ENCODE results near the gene ETS1. TPM values are rescaled to one million over a fixed set of nuclear protein-coding genes. Genes with fewer than 3 reads are reported as not detected.

ETS1 gene
- polyA plus RNA-seq, 1 donor (not counting 4 experiments of a cell fraction or from before 2014, with no cell fraction given), result 41.0 TPM

DNA sequence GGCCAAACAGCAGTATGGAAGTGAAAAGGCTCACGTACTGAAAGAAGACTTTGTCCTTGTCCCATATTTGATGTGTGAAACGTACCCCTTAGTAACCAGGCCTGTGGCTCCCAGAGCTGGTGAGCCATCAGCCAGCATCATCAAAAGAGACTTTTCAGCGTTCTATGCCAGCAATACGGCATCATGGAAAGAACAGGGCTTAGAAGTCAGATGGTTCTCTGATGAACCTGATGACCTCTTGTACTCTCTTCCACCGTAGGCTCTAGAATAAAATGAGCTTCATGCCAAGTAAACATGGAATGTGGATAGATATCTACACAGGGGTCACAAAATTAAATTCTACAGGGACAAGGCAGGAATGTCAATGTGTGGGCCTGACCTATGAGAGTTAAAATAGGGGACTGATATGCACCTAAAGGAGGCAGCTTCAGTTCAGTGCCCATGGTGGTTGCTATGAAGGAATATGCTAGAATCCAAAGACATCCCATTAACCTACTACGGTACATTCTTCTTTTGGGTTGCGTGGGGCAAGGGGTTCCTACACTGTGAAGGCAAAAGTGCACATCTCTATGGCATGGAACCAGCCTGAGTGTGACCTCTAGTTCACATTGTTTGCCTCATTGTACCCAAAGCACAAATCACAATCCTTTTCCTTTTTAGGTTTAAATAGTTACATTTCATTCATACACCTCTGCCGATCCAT is 130.6 kb downstream of the ETS1 start:
- peaks cover 12 to 18% of the 10 kb centered on the region in 2 experiments for H3K36me3 ChIP-seq (ENCODE audit: control insufficient read depth in 2 of 2, extremely low read depth in 1 of 2, insufficient read depth in 2 of 2, low read length in 2 of 2)

DNA sequence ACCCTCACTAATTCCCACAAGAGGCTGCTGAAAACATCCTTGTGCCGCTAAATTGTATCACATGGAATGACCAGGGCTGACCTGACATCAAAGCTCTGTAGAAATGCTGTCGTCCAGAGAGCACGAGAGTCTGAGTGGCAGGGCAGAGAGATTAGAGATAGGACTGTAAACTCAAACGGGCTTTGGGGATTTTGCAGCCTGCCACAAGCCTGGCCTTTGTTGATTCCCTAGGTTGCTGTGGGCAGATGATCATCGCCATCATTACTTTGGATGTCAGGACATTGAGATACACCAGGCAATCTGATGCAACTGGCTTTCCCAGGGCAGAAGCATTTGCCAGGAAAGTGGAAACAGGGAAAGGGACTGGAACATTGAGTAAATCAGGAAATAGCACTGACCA is 131.6 kb downstream of the ETS1 start:
- Histone ChIP-seq H3K4me2 (ENCODE audit: control insufficient read depth, extremely low read depth, insufficient read depth, low read depth, low read length) (no peak overlapping the region), H3K4me3 (ENCODE audit: control insufficient read depth in 2 of 3, extremely low read depth in 1 of 3, insufficient read depth in 2 of 3, low read depth in 1 of 3, low read length in 3 of 3) (no peak overlapping the region), H3K9ac (ENCODE audit: control insufficient read depth, extremely low read depth, insufficient read depth, low read length) (no peak overlapping the region), H3K9me3 (ENCODE audit: control insufficient read depth, low read depth, low read length) (no peaks in the 10 kb centered on the region), H2AFZ (ENCODE audit: control insufficient read depth, low read length) (no peak overlapping the region), H3K27ac (ENCODE audit: control insufficient read depth, insufficient read depth, low read length) (no peak overlapping the region), H3K4me1 (ENCODE audit: control insufficient read depth, extremely low read depth, insufficient read depth, low read length) (peaks cover 15% of the 10 kb centered on the region), H3K27me3 (ENCODE audit: control insufficient read depth, extremely low read depth, insufficient read depth, low read length) (no peaks in the 10 kb centered on the region), H4K20me1 (ENCODE audit: control insufficient read depth, extremely low read depth, insufficient read depth, low read length) (no peaks in the 10 kb centered on the region), H3K9me1 (ENCODE audit: control insufficient read depth, extremely low read depth, insufficient read depth, low read length) (no peaks in the 10 kb centered on the region), H3K36me3 (ENCODE audit: control insufficient read depth in 2 of 2, extremely low read depth in 1 of 2, insufficient read depth in 2 of 2, low read length in 2 of 2) (peaks cover 11% of the 10 kb centered on the region in 2 experiments), H3K79me2 (ENCODE audit: control insufficient read depth, insufficient read depth, low read length) (no peaks in the 10 kb centered on the region)
- dilution Hi-C loops (cut with MboI; ENCODE audit: extremely low pct_ligation_motif_present, low sequenced_read_pairs), result no loop called here
- no peak for FAIRE-seq
- no peak for DNase-seq (ENCODE audit: low read depth, low spot score)
- TF ChIP-seq EZH2 (IDR thresholded peaks at IDR 0.05; ENCODE audit: low read length), result no peak
- TF ChIP-seq, protein P1, sequence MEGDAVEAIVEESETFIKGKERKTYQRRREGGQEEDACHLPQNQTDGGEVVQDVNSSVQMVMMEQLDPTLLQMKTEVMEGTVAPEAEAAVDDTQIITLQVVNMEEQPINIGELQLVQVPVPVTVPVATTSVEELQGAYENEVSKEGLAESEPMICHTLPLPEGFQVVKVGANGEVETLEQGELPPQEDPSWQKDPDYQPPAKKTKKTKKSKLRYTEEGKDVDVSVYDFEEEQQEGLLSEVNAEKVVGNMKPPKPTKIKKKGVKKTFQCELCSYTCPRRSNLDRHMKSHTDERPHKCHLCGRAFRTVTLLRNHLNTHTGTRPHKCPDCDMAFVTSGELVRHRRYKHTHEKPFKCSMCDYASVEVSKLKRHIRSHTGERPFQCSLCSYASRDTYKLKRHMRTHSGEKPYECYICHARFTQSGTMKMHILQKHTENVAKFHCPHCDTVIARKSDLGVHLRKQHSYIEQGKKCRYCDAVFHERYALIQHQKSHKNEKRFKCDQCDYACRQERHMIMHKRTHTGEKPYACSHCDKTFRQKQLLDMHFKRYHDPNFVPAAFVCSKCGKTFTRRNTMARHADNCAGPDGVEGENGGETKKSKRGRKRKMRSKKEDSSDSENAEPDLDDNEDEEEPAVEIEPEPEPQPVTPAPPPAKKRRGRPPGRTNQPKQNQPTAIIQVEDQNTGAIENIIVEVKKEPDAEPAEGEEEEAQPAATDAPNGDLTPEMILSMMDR (optimal IDR thresholded peaks at IDR 0.05 in 1 of 3, IDR thresholded peaks at IDR 0.05 in 1 of 3, conservative IDR thresholded peaks at IDR 0.05 in 1 of 3; ENCODE audit: extremely low read depth in 1 of 3, insufficient read depth in 2 of 3, low read length in 3 of 3), result no peak

More for the DNA sequence above, 130.6 kb downstream of the ETS1 start:
- no peak overlapping the region for H3K27ac ChIP-seq (ENCODE audit: control insufficient read depth, insufficient read depth, low read length)
- H3K4me3 ChIP-seq (ENCODE audit: control insufficient read depth in 2 of 3, extremely low read depth in 1 of 3, insufficient read depth in 2 of 3, low read depth in 1 of 3, low read length in 3 of 3), result no peak overlapping the region
- no peaks in the 10 kb centered on the region for H3K27me3 ChIP-seq (ENCODE audit: control insufficient read depth, extremely low read depth, insufficient read depth, low read length)
- H2AFZ ChIP-seq (ENCODE audit: control insufficient read depth, low read length), result no peak overlapping the region
- H3K4me2 ChIP-seq (ENCODE audit: control insufficient read depth, extremely low read depth, insufficient read depth, low read depth, low read length), result no peak overlapping the region
- no peaks in the 10 kb centered on the region for H3K9me3 ChIP-seq (ENCODE audit: control insufficient read depth, low read depth, low read length)
- FAIRE-seq (no peak), DNase-seq (ENCODE audit: low read depth, low spot score) (no peak)
- H3K79me2 ChIP-seq (ENCODE audit: control insufficient read depth, insufficient read depth, low read length), result no peaks in the 10 kb centered on the region
- H3K4me1 ChIP-seq (ENCODE audit: control insufficient read depth, extremely low read depth, insufficient read depth, low read length), result peaks cover 15% of the 10 kb centered on the region
- H3K9ac ChIP-seq (ENCODE audit: control insufficient read depth, extremely low read depth, insufficient read depth, low read length), result no peak overlapping the region
- no peak for TF ChIP-seq EZH2 (IDR thresholded peaks at IDR 0.05; ENCODE audit: low read length)
- TF ChIP-seq, protein P1 (optimal IDR thresholded peaks at IDR 0.05 in 1 of 3, IDR thresholded peaks at IDR 0.05 in 1 of 3, conservative IDR thresholded peaks at IDR 0.05 in 1 of 3; ENCODE audit: extremely low read depth in 1 of 3, insufficient read depth in 2 of 3, low read length in 3 of 3), result no peak
- H3K9me1 ChIP-seq (ENCODE audit: control insufficient read depth, extremely low read depth, insufficient read depth, low read length), result no peaks in the 10 kb centered on the region
- dilution Hi-C loops (cut with MboI; ENCODE audit: extremely low pct_ligation_motif_present, low sequenced_read_pairs), result no loop called here
- H4K20me1 ChIP-seq (ENCODE audit: control insufficient read depth, extremely low read depth, insufficient read depth, low read length), result no peaks in the 10 kb centered on the region

Data from keratinocyte (primary cell).